Measurements from ENCODE around the gene COL6A1. TPM values are rescaled to one million over a fixed set of nuclear protein-coding genes. Genes with fewer than 3 reads are reported as not detected.

COL6A1 gene
- total and polyA plus RNA-seq, 2 of the 4 experiments (the other 2 are of a cell fraction), result 173 to 1,578 TPM

DNA sequence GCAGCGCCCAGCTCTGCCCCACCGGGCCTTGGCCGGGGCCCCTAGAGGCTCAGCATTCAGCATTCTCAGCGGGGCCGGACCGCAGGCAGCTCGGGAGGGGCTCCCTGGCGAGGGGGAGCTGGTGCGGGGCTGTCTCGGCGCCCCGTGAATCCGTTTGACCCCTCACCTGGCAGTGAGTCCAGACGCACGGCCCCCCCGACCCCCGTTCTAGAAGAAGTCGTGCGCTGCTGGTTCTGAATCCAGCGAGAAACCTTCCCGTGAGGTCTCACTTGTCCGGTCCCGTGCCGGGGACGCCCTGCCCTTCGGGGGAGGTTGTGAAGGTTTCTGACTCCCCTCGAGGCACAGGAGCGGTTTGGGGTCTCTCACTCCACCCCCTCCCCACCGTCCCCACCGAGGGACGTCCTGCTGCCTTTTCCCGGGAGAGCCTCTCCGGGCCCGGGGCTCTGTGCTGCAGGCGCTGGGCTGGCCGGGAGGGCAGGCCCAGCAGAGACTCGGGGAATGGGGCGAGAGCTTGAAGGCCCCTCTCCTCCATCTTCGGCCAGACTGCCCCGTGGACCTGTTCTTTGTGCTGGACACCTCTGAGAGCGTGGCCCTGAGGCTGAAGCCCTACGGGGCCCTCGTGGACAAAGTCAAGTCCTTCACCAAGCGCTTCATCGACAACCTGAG, 655 bp downstream of the COL6A1 start (continued):
- TF ChIP-seq BHLHE40 (IDR thresholded peaks at IDR 0.05; ENCODE audit: low read depth, low read length), result peak; percentile 55; the same call in 1 of the 2 replicates

DNA sequence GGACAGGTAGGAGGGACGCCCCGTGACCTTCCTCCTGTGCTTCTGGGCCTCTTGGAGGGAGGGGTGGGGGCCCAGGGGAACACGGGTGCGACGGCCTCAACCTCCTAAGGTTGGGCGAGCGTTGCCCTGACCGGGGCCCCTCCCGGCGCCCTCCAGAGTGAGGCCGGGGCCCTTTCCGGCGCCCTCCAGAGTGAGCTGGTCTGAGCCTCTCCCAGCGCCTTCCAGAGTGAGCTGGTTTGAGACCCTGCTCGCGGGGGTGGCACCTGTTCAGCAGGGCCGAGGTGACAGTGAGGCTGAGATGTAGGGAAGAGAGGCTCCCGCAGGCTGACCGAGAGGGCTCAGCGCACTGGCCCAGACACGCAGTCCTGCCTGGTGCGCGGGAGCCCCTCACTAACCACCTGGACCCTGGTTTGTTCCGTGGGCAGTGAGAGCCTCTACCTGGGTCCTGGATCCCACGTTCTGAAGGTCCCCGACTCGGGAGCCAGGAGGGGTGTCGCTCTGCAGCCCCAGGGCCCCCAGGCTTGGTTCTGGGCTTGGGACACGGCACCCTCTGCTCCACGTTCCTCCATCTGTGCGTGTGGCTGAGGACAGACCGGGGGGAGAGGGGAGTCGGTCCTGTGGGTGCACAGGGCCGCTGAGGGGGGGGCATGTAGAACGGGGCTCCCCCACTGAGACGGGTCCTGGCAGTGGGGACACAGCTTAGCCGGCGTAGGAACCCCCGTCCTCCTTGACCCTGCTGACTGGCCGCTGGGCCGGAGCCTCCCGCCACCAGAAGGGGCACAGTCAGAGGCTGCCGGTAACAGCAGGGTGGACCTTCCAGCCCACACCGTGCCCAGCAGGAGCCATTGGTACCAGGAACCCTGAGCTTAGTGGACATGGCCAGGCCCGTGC, 1.4 kb downstream of the COL6A1 start:
- Histone ChIP-seq H3K9ac (ENCODE audit: low read depth, low read length) (peak overlapping the region; percentile 100), H3K9me1 (ENCODE audit: insufficient read depth, low read length) (peaks cover 9% of the 10 kb centered on the region), H3K9me3 (ENCODE audit: control insufficient read depth, insufficient read depth, low read length) (no peaks in the 10 kb centered on the region), H2BK5ac (ENCODE audit: low read depth, low read length, poor library complexity, severe bottlenecking) (peak overlapping the region; percentile 98), H3K18ac (ENCODE audit: low read depth, low read length) (peak overlapping the region; percentile 90), H3K79me1 (ENCODE audit: low read depth in 1 of 2, low read length in 2 of 2) (peaks cover 11 to 68% of the 10 kb centered on the region in 2 experiments; a peak in 3 of 4 replicates), H2BK120ac (ENCODE audit: low read depth, low read length) (peak overlapping the region; percentile 30), H4K5ac (ENCODE audit: low read depth, low read length) (peak overlapping the region; percentile 71), H3K14ac (replicated peaks; ENCODE audit: low read depth, low read length) (peak overlapping the region; percentile 98), H2BK15ac (ENCODE audit: low read depth, low read length) (no peak overlapping the region), H2AK5ac (ENCODE audit: low read depth, low read length) (peak overlapping the region; percentile 83), H3K27ac (ENCODE audit: insufficient read depth, low read length) (peak overlapping the region; percentile 99), H2AFZ (replicated peaks; ENCODE audit: low read length, poor library complexity) (peak overlapping the region; percentile 61), H4K8ac (ENCODE audit: low read depth in 2 of 2, low read length in 2 of 2) (peak overlapping the region; percentile 54 to 67; a peak in 2 of 4 replicates), H4K20me1 (ENCODE audit: insufficient read depth, low read length) (peaks cover 60% of the 10 kb centered on the region), H3K4me1 (ENCODE audit: control insufficient read depth, insufficient read depth, low read length) (peaks cover 29% of the 10 kb centered on the region), H3K4me2 (ENCODE audit: low read depth, low read length) (peak overlapping the region; percentile 91), H3K4me3 (ENCODE audit: insufficient read depth, low read depth, low read length) (peak overlapping the region; percentile 95), H3K27me3 (ENCODE audit: control insufficient read depth, insufficient read depth, low read length) (no peaks in the 10 kb centered on the region), H4K91ac (ENCODE audit: insufficient read depth, low read depth, low read length) (peak overlapping the region; percentile 84), H2BK20ac (ENCODE audit: low read depth, low read length) (no peak overlapping the region), H3K56ac (ENCODE audit: extremely low read depth, insufficient read depth, low read length) (peak overlapping the region; percentile 92), H3K36me3 (ENCODE audit: control insufficient read depth, insufficient read depth, low read length) (peaks cover 49% of the 10 kb centered on the region), H3K4ac (ENCODE audit: low read depth, low read length) (peak overlapping the region; percentile 80), H2AK9ac (replicated peaks; ENCODE audit: low read depth, low read length, poor library complexity) (peak overlapping the region; percentile 99), H3K23ac (ENCODE audit: low read depth, low read length) (peak overlapping the region; percentile 95)
- ChIA-PET POLR2A (ENCODE audit: unreplicated experiment) (interaction anchor here (1.2 to 1.5 kb wide), 2 partner anchors 8 to 74 kb away, joined by 3 to 5 read pairs; no protein-coding TSS in a partner anchor), CTCF (no interaction called here)
- no TSS peak for BruUV-seq (replicated peaks)
- TF ChIP-seq RFX5 (IDR thresholded peaks at IDR 0.05; ENCODE audit: low read depth, low read length) (no peak), CEBPB (IDR thresholded peaks at IDR 0.05; ENCODE audit: low read depth, low read length) (no peak), RCOR1 (IDR thresholded peaks at IDR 0.05; ENCODE audit: insufficient replicate concordance, low read length) (no peak), NFE2L2 (IDR thresholded peaks at IDR 0.05; ENCODE audit: low read depth, low read length) (no peak), POLR2A (IDR thresholded peaks at IDR 0.05; ENCODE audit: low read depth, low read length) (peak; percentile 5; the same call in 1 of the 2 replicates), MAZ (IDR thresholded peaks at IDR 0.05; ENCODE audit: borderline replicate concordance, low read depth, low read length) (no peak), MXI1 (IDR thresholded peaks at IDR 0.05; ENCODE audit: borderline replicate concordance, low read depth, low read length) (no peak; the same call in 1 of the 2 replicates)
- TF ChIP-seq, protein P1, sequence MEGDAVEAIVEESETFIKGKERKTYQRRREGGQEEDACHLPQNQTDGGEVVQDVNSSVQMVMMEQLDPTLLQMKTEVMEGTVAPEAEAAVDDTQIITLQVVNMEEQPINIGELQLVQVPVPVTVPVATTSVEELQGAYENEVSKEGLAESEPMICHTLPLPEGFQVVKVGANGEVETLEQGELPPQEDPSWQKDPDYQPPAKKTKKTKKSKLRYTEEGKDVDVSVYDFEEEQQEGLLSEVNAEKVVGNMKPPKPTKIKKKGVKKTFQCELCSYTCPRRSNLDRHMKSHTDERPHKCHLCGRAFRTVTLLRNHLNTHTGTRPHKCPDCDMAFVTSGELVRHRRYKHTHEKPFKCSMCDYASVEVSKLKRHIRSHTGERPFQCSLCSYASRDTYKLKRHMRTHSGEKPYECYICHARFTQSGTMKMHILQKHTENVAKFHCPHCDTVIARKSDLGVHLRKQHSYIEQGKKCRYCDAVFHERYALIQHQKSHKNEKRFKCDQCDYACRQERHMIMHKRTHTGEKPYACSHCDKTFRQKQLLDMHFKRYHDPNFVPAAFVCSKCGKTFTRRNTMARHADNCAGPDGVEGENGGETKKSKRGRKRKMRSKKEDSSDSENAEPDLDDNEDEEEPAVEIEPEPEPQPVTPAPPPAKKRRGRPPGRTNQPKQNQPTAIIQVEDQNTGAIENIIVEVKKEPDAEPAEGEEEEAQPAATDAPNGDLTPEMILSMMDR (conservative IDR thresholded peaks at IDR 0.05; ENCODE audit: low read depth, low read length), result no peak
- intact Hi-C loops (cut with micrococcal nuclease) (no loop called here), dilution Hi-C loops (cut with HindIII; ENCODE audit: low sequenced_read_pairs, unreplicated experiment) (no loop called here), in situ Hi-C loops (cut with MboI; ENCODE audit: low sequenced_read_pairs) (no loop called here)
- DNase-seq (no peak), ATAC-seq (ENCODE audit: low read depth) (no peak; the same call in 1 of the 2 replicates)
- 13% methylated on average over 19 of the region's 45 CpGs; no CpG with 5 or more reads in 1 of the 2 experiments for WGBS, 2 experiments (ENCODE audit: extremely low coverage in 2 of 2, insufficient read length in 1 of 2)

All from IMR-90 (cell line).